DOHH2 (cell line): ENCODE results near the gene DAAM1.

Experiments
- CTCF ChIP-seq: fragments of 200-600 bp; sonication (generic); IDR thresholded peaks from one replicate; pipeline ENCODE4 v1.5.1; 2014; ENCODE audit warnings: antibody characterized with exemption, mild to moderate bottlenecking, low read depth, low read length; ENCODE audit not compliant: poor library complexity, severe bottlenecking
- EZH2phosphoT487 ChIP-seq: fragments of 200-600 bp; sonication (generic); IDR thresholded peaks from 2 replicates; pipeline ENCODE4 v1.6.1; 2017; ENCODE audit warnings: borderline replicate concordance, mild to moderate bottlenecking, antibody characterized with exemption, low read length, moderate library complexity, mixed read lengths

GRCh38 chr14:59243174-59243573 lies 54.7 kb downstream of the DAAM1 start:
- TF ChIP-seq CTCF (no peak), EZH2phosphoT487 (no peak)
